Gastroesophageal sphincter (tissue), 3 donors: ENCODE data around the gene PTPRC.

ENCODE experiments used
- EP300 ChIP-seq: sonication (generic); formaldehyde crosslinking; IDR thresholded peaks from one replicate; pipeline ENCODE4 v1.6.1; 2017; ENCODE audit warnings: antibody characterized with exemption, mild to moderate bottlenecking
- POLR2A ChIP-seq, 2 donors: fragments of 450-650 bp; IDR thresholded peaks; one replicate each; pipeline ENCODE4 v1.6.1; 2017; ENCODE audit warnings: antibody characterized with exemption in 2 of 2, mild to moderate bottlenecking in 2 of 2, moderate library complexity in 1 of 2
- POLR2AphosphoS5 ChIP-seq: sonication (generic); formaldehyde crosslinking; IDR thresholded peaks from one replicate; pipeline ENCODE4 v1.6.1; 2017; ENCODE audit warnings: antibody characterized with exemption
- TF ChIP-seq, protein P1 (sequence below), 4 experiments: fragments of 200-600 bp in 2 of 4; fragments of 450-650 bp in 2 of 4; sonication (generic) in 1 of 4; IDR thresholded peaks; one replicate each; pipeline ENCODE4 v1.5.1; 2017 to 2019; ENCODE audit warnings: antibody characterized with exemption in 4 of 4, mild to moderate bottlenecking in 2 of 4, moderate library complexity in 2 of 4

DNA sequence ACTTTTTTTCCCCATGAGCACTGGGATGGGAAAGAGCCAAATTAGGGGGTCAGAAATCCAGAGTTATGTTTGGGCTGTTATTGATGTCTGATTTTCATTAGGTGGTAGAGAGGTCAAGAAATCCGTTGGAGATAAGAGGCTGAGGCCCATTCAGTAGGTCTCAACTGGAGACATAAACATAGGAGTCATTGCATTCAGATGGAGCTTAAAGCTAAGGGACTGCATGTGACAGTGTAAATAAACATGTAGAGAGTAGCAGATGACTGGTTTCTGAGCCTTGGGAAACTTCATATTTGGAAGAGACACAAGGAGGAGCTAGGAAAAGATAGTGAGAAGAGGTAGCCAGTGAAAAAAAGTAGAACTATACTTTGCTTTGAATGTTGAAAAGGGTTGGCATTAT is 11.7 kb downstream of the PTPRC start:
- no peak for TF ChIP-seq POLR2AphosphoS5
- TF ChIP-seq, protein P1, sequence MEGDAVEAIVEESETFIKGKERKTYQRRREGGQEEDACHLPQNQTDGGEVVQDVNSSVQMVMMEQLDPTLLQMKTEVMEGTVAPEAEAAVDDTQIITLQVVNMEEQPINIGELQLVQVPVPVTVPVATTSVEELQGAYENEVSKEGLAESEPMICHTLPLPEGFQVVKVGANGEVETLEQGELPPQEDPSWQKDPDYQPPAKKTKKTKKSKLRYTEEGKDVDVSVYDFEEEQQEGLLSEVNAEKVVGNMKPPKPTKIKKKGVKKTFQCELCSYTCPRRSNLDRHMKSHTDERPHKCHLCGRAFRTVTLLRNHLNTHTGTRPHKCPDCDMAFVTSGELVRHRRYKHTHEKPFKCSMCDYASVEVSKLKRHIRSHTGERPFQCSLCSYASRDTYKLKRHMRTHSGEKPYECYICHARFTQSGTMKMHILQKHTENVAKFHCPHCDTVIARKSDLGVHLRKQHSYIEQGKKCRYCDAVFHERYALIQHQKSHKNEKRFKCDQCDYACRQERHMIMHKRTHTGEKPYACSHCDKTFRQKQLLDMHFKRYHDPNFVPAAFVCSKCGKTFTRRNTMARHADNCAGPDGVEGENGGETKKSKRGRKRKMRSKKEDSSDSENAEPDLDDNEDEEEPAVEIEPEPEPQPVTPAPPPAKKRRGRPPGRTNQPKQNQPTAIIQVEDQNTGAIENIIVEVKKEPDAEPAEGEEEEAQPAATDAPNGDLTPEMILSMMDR (IDR thresholded peaks at IDR 0.05): no peak
- no peak for TF ChIP-seq POLR2A (IDR thresholded peaks at IDR 0.05)
- TF ChIP-seq EP300: no peak
